Measurements from ENCODE around the gene CIB4.

The CIB4 gene

GRCh38 chr2:26651799-26652198 is 10.6 kb upstream of the CIB4 start:
- no peaks in the 10 kb centered on the region for H3K9me3 Mint-ChIP-seq
- peaks cover 5% of the 10 kb centered on the region for H3K27me3 Mint-ChIP-seq
- H3K27ac Mint-ChIP-seq, result no peak overlapping the region
- H3K4me1 Mint-ChIP-seq, result no peaks in the 10 kb centered on the region
- H3K36me3 Mint-ChIP-seq, result no peaks in the 10 kb centered on the region
- no peak overlapping the region for H3K4me3 Mint-ChIP-seq

DNA sequence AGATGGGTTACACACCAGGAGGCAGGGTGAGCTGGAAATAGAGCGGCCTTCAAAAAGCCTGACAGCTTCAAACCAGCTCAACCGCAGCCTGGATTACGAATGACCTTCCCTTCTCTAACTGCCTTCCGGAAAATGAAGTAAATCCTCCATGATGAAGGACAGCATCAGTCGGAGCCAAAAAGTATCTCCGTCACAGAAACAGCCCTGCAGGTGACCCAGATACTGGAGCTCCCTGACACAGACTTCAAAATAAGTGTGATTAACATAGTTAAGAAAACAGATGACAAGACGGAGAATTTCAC is 10.3 kb upstream of the CIB4 start:
- H3K27me3 Mint-ChIP-seq, result peaks cover 5% of the 10 kb centered on the region
- no peak overlapping the region for H3K27ac Mint-ChIP-seq
- no peaks in the 10 kb centered on the region for H3K4me1 Mint-ChIP-seq
- H3K4me3 Mint-ChIP-seq, result no peak overlapping the region
- no peaks in the 10 kb centered on the region for H3K9me3 Mint-ChIP-seq
- H3K36me3 Mint-ChIP-seq, result no peaks in the 10 kb centered on the region

DNA sequence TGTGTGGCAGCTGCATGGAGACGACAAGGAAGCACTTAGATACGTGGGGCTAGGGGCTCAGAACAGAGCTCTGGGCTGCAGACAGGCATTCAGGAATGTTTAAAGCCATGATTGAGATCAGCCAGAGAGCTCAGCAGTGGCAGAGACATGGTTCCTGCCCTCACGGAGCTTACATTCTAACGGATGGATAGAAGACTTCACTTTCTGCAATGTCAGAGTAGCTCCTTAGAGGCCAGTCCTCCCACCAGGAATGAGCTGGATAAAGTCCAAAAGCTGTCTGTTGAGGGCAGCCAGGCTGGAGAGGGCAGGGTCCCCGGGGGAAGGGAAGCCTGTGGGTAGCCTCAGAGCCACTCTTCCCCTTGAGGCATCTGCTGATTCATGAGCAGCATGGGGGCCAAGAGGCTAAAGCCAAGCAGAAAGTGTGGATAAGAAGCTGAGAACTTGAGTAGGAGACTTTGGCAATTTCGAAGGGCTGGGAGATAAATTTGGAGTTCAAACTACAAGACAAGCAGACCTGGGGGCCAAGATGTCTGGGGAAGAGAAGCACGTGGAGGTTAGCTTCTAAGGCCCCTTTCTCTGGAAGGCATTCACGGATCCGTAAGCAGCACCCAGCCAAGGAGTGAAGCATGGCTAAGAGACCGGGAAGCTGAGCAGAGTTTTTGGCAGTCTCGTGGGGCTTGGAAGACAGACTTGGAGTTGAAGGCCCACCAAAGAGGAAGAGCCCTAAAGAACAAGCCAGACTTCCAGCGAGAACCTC is 9.7 kb upstream of the CIB4 start:
- no peaks in the 10 kb centered on the region for H3K36me3 Mint-ChIP-seq
- H3K27ac Mint-ChIP-seq, result no peak overlapping the region
- no peaks in the 10 kb centered on the region for H3K4me1 Mint-ChIP-seq
- peaks cover 5% of the 10 kb centered on the region for H3K27me3 Mint-ChIP-seq
- no peaks in the 10 kb centered on the region for H3K9me3 Mint-ChIP-seq
- no peak overlapping the region for H3K4me3 Mint-ChIP-seq

DNA sequence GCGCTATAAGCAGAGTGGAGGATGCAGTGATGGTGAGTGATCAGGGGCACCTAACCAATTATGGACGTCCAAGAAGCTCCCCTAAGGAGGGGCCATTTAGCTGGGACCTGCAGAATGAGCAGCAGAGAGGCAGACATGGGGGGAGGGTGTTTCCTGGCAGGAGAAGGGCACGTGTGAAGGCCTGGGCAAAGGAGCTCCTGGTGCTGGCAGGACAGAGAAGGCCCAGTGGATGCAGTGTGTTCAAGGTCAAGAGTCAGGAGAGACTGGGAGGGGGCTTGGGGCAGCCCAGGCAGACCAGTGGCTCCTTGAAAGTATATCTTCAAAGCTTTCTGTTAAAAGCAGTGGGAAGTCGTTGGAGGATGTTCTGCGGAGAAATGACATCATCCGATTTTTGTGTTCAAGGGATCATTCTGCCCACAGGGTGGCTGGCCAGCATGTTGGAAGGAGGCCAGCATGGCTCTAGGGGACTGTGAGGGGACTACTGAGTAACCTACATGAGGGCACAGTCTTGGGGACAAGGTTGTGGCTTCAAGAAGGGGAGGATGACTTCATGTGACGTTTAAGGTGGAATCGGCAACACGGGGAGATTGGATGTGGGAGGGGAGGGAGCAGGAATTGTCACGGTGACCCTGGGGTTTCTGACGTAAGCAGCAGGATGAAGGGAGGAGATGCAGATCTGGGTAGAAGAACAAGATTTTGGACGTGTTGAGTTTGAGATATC is 9.0 kb upstream of the CIB4 start:
- no peak overlapping the region for H3K27ac Mint-ChIP-seq
- peaks cover 5% of the 10 kb centered on the region for H3K27me3 Mint-ChIP-seq
- H3K4me1 Mint-ChIP-seq, result no peaks in the 10 kb centered on the region
- H3K4me3 Mint-ChIP-seq, result no peak overlapping the region
- H3K36me3 Mint-ChIP-seq, result no peaks in the 10 kb centered on the region
- no peaks in the 10 kb centered on the region for H3K9me3 Mint-ChIP-seq

DNA sequence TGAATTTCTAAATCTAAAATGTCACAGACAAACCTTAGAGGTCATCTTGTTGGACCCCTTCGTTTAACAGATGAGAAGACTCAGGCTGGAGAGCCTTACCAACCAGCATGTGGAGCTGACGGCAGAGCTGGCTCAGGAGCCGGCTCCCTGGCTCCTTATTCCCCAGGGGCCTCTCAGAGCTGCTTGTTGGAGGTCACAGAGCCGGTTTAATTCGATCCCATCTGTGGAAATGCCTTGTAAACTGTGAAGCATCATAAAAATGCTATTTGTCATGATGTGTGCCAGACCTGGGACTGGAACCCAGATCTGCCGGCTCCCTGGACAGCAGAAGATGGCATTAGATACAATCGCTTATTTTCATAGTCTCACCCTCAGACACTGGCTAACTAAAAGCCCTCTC is 8.2 kb upstream of the CIB4 start:
- H3K4me1 Mint-ChIP-seq, result no peaks in the 10 kb centered on the region
- no peak overlapping the region for H3K27ac Mint-ChIP-seq
- H3K27me3 Mint-ChIP-seq, result peaks cover 9% of the 10 kb centered on the region
- H3K36me3 Mint-ChIP-seq, result no peaks in the 10 kb centered on the region
- H3K4me3 Mint-ChIP-seq, result no peak overlapping the region
- no peaks in the 10 kb centered on the region for H3K9me3 Mint-ChIP-seq

- H3K36me3 Mint-ChIP-seq, result no peaks in the 10 kb centered on the region
- no peaks in the 10 kb centered on the region for H3K4me1 Mint-ChIP-seq
- no peaks in the 10 kb centered on the region for H3K9me3 Mint-ChIP-seq
- peaks cover 11% of the 10 kb centered on the region for H3K27me3 Mint-ChIP-seq
- H3K4me3 Mint-ChIP-seq, result no peak overlapping the region
- no peak overlapping the region for H3K27ac Mint-ChIP-seq
These were observed 7.3 kb upstream of the CIB4 start for GRCh38 chr2:26648516-26648915.

DNA sequence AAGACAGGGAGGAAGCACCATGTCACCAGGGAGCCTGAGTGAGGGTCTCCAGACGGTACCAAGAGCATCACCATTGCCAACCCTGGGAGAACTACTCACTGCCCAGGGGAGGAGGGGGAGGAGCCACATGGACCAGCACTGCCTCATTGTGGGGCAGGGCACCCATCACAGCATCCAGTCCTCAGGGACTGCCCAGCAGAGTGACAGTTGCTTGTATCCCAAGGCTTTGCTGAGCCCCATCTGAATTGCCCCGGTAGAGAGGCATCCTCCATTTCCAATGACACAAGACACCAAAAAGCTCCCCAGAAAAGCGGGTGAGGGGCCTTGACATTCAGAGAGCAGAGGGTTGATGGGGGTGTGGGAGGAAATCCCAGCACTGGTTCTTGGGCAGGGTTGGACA is 6.8 kb upstream of the CIB4 start:
- Mint-ChIP-seq H3K9me3 (no peaks in the 10 kb centered on the region), H3K27me3 (peaks cover 11% of the 10 kb centered on the region), H3K4me3 (no peak overlapping the region), H3K36me3 (no peaks in the 10 kb centered on the region), H3K4me1 (no peaks in the 10 kb centered on the region), H3K27ac (no peak overlapping the region)

DNA sequence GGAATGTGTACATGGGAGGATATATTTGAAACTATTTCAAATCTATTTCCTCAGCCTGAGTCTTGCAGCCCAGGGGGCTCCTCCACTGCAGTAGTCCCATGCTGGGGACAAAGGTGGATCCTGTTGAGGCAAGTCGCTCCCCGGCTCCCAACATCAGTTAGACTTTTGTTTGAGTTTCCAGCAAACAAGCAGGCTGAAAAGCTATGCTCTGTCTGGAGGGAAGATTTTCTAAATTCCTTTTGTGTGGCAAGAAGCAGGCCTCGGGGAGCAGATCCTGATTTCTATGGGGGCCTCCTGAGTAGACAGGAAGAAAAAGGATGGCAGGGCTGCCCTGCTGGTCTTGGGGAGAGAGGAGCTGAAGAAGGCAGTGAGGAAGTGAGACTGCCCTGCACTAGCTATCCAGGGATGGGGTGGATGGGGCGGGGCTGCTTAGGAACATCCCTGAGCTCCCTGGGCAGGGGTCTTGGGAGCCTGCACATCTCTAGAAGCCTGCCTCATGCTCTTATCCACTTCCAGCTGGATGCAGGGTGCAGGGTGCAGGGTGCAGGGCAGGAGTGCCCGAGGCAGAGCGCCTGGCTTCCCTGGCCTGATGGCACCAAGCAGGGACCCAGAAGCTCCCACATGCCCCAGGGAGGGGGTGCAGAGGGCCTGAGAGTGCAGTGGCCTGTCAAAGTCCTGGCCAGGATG is 6.0 kb upstream of the CIB4 start:
- Mint-ChIP-seq H3K4me3 (no peak overlapping the region), H3K36me3 (no peaks in the 10 kb centered on the region), H3K4me1 (no peaks in the 10 kb centered on the region), H3K27me3 (peaks cover 11% of the 10 kb centered on the region), H3K27ac (no peak overlapping the region), H3K9me3 (no peaks in the 10 kb centered on the region)

- H3K27me3 Mint-ChIP-seq, result peaks cover 16% of the 10 kb centered on the region
- no peak overlapping the region for H3K27ac Mint-ChIP-seq
- no peaks in the 10 kb centered on the region for H3K9me3 Mint-ChIP-seq
- H3K36me3 Mint-ChIP-seq, result no peaks in the 10 kb centered on the region
- no peak overlapping the region for H3K4me3 Mint-ChIP-seq
- H3K4me1 Mint-ChIP-seq, result no peaks in the 10 kb centered on the region
These were observed 4.6 kb upstream of the CIB4 start for GRCh38 chr2:26645762-26646161.

GRCh38 chr2:26644188-26644835 is 3.1 kb upstream of the CIB4 start:
- H3K36me3 Mint-ChIP-seq, result no peaks in the 10 kb centered on the region
- no peaks in the 10 kb centered on the region for H3K9me3 Mint-ChIP-seq
- peaks cover 10% of the 10 kb centered on the region for H3K27me3 Mint-ChIP-seq
- H3K4me3 Mint-ChIP-seq, result no peak overlapping the region
- H3K4me1 Mint-ChIP-seq, result no peaks in the 10 kb centered on the region
- H3K27ac Mint-ChIP-seq, result no peak overlapping the region

GRCh38 chr2:26642429-26642828 is 1.3 kb upstream of the CIB4 start:
- Mint-ChIP-seq H3K4me3 (no peak overlapping the region), H3K27me3 (peaks cover 10% of the 10 kb centered on the region), H3K36me3 (no peaks in the 10 kb centered on the region)

DNA sequence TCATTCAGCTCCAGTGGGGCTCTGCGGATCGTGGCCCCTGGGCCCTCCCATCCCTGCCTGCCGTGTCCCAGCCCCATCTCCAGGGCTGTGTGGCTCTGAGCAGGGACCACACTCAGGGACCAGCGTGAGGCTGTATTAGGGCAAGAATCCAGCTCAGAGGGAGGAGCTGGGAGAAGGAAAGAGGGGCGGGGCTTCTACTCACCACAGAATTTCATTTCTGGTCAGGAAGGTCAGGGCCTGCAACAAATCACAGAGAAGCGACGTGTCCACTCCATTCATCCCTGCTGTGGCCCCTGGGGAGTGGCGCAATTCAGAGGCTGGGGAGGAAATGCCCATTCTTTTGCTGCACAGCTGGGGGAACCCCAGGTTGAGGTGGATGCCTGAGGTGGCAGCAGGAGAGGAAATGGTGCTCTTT is 828 bp downstream of the CIB4 start:
- H3K36me3 Mint-ChIP-seq, result no peaks in the 10 kb centered on the region
- H3K9me3 Mint-ChIP-seq, result no peaks in the 10 kb centered on the region
- no peak overlapping the region for H3K27ac Mint-ChIP-seq
- H3K4me1 Mint-ChIP-seq, result no peaks in the 10 kb centered on the region
- peaks cover 10% of the 10 kb centered on the region for H3K27me3 Mint-ChIP-seq
- no peak overlapping the region for H3K4me3 Mint-ChIP-seq

More at GRCh38 chr2:26642429-26642828, 1.3 kb upstream of the CIB4 start:
- H3K4me1 Mint-ChIP-seq, result no peaks in the 10 kb centered on the region
- H3K27ac Mint-ChIP-seq, result no peak overlapping the region
- H3K9me3 Mint-ChIP-seq, result no peaks in the 10 kb centered on the region

DNA sequence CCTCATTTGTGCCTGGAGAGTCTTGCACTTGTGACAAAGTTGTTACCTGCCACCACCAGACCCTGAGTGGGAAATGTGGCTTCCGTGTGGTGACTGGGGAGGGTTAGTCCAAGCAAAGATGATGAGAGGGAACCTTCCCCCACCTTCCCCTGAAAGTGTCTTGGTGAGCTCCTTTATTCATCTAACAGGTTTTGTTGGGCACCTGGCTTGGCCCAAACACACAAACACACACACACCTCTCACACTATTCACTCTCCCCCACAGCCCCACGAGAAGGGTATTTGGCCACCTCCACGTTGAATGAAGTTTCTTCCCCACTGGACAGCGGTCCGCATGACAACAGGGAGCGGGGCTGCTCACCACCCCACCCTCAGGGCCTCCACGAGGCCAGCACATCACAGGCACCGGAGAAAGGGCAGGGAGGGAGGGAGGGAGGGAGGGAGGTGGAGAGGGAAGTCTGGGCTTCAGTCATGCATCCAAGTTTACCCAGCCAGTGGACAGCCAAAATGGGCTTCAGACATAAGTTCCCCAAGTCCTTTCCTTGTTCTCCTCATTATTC is 1.4 kb downstream of the CIB4 start:
- Mint-ChIP-seq H3K9me3 (no peaks in the 10 kb centered on the region), H3K27me3 (peaks cover 9% of the 10 kb centered on the region), H3K4me3 (no peak overlapping the region), H3K36me3 (no peaks in the 10 kb centered on the region), H3K4me1 (no peaks in the 10 kb centered on the region), H3K27ac (no peak overlapping the region)

DNA sequence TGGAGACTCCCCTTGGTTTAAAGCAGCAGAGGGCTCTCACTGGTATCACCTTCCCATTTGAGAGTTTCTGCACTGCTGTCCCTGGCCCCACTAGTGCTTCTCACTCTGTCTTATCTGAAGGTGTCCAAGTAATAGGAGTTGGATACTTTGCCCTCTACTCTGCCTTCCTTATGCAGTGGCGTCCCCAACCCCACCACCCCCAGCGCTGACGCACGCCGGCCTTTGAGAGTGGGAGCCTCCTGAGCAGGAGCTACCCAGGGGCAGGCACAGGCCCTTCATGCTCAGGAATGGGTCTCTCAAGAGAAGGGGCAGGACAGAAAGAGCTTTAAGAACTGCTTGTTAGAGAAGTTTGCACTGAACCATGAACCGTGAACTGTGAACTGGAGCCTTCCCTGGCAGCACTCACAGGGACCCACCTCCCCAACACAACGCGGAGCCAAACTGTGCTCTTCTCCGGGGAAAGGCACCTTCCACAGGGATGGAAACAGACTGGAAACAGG is 3.3 kb downstream of the CIB4 start:
- Mint-ChIP-seq H3K36me3 (no peaks in the 10 kb centered on the region), H3K4me3 (no peak overlapping the region), H3K27ac (no peak overlapping the region), H3K9me3 (no peaks in the 10 kb centered on the region), H3K4me1 (no peaks in the 10 kb centered on the region), H3K27me3 (peaks cover 4% of the 10 kb centered on the region)

GRCh38 chr2:26636935-26637334 is 4.2 kb downstream of the CIB4 start:
- H3K9me3 Mint-ChIP-seq, result no peaks in the 10 kb centered on the region
- no peak overlapping the region for H3K4me3 Mint-ChIP-seq
- H3K27me3 Mint-ChIP-seq, result peaks cover 6% of the 10 kb centered on the region
- no peaks in the 10 kb centered on the region for H3K36me3 Mint-ChIP-seq
- H3K4me1 Mint-ChIP-seq, result no peaks in the 10 kb centered on the region
- H3K27ac Mint-ChIP-seq, result no peak overlapping the region

Measured in activated naive CD4-positive, alpha-beta T cell treated with anti-CD3 and anti-CD28 coated beads, Interleukin-2, amount 50 U/mL, for 24 hours (primary cell).